ENCODE results near the gene FAM199X. TPM values are rescaled to one million over a fixed set of nuclear protein-coding genes. Genes with fewer than 3 reads are reported as not detected.
A peak's percentile ranks its signal among the peaks of the same experiment; 100 is the strongest.

Gene FAM199X
- total RNA-seq, 1 donor from 2014 or later, result 16.0 TPM

DNA sequence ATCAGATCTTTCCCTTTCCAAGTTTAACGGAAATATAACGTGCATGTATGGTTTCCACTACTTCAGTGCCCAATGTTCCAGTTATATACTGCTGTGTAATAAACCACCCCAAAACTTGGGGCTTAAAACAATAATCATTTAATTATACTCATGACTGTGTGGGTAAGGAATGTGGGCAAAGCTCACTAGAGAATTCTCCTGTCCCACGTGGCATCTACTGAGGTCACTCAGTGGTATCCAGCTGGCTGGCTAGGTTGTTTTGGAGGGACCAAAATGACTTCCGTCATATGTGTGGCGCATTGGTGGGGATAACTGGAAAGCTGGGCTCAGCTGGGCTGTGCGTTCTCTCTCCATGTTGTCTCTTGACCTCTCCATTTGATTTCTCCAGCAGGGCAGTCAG lies 35.4 kb upstream of the FAM199X start:
- no peak for ATAC-seq
- intact Hi-C loops (cut with DNase I), result no loop called here
- TF ChIP-seq, protein P1, sequence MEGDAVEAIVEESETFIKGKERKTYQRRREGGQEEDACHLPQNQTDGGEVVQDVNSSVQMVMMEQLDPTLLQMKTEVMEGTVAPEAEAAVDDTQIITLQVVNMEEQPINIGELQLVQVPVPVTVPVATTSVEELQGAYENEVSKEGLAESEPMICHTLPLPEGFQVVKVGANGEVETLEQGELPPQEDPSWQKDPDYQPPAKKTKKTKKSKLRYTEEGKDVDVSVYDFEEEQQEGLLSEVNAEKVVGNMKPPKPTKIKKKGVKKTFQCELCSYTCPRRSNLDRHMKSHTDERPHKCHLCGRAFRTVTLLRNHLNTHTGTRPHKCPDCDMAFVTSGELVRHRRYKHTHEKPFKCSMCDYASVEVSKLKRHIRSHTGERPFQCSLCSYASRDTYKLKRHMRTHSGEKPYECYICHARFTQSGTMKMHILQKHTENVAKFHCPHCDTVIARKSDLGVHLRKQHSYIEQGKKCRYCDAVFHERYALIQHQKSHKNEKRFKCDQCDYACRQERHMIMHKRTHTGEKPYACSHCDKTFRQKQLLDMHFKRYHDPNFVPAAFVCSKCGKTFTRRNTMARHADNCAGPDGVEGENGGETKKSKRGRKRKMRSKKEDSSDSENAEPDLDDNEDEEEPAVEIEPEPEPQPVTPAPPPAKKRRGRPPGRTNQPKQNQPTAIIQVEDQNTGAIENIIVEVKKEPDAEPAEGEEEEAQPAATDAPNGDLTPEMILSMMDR (IDR thresholded peaks at IDR 0.05), result no peak
- no peak overlapping the region for H3K27ac ChIP-seq
- H3K9me3 ChIP-seq, result no peaks in the 10 kb centered on the region
- H3K36me3 ChIP-seq, result no peaks in the 10 kb centered on the region
- H3K4me3 ChIP-seq, result no peak overlapping the region
- DNase-seq, result no peak
- no peaks in the 10 kb centered on the region for H3K4me1 ChIP-seq
- H3K27me3 ChIP-seq, result no peaks in the 10 kb centered on the region

DNA sequence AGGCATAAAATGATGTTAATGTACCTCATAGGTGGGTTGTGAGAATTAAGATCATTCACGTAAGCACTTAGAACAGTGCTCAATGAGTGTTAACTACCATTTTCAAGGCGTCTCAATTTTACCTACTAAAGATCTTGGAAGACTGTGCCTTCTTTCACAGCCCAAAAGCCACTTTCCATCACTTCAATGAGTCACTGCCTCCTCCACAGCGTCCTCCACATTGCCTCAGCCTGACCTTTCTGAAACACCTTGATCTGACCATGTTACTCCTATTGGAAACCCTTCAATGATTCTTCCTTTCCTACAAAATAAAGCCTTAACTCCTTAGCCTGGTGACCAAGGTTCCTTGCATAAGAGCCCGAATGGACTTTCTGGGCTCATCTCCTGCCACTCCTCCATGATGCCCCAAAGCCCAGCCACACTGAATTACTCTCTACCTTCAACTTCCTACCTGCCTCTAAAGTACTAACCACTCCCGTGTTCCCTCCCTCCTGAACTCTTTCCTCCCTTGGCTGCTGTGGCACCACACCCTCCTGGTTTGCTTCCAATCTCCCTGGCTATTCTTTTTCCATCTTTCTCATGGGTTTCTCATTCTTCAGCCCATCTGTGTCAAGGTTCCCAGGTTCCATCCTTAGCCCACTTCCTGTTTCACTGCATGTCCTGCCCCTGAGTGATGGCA lies 31.5 kb upstream of the FAM199X start:
- TF ChIP-seq, protein P1 (IDR thresholded peaks at IDR 0.05), result no peak
- Histone ChIP-seq H3K36me3 (no peaks in the 10 kb centered on the region), H3K4me3 (no peak overlapping the region), H3K9me3 (no peaks in the 10 kb centered on the region), H3K27ac (no peak overlapping the region), H3K4me1 (no peaks in the 10 kb centered on the region), H3K27me3 (no peaks in the 10 kb centered on the region)
- intact Hi-C loops (cut with DNase I), result no loop called here
- DNase-seq (no peak), ATAC-seq (no peak)

DNA sequence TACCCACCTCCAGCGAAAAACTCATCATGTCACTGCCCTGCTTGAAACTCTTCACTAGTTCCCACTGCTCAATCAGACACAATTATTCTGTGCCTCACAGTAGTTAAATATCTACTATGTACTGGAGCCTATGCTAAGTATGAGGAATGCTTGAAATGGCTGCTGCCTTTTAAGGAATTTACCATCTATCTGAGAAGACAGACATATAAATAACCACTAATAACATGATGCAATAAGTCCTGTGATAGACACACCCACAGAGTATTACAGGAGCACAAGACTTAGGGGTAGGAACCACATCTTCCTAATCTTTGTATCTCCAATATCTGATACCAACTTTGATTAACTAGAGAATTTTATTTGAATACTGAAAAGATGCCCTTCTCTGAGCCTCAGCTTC lies 30.6 kb upstream of the FAM199X start:
- DNase-seq, result no peak
- Histone ChIP-seq H3K27me3 (no peaks in the 10 kb centered on the region), H3K9me3 (no peaks in the 10 kb centered on the region), H3K4me1 (no peaks in the 10 kb centered on the region), H3K27ac (no peak overlapping the region), H3K36me3 (no peaks in the 10 kb centered on the region), H3K4me3 (peak overlapping the region; percentile 31)
- intact Hi-C loops (cut with DNase I), result no loop called here
- no peak for ATAC-seq
- TF ChIP-seq, protein P1 (IDR thresholded peaks at IDR 0.05), result no peak

DNA sequence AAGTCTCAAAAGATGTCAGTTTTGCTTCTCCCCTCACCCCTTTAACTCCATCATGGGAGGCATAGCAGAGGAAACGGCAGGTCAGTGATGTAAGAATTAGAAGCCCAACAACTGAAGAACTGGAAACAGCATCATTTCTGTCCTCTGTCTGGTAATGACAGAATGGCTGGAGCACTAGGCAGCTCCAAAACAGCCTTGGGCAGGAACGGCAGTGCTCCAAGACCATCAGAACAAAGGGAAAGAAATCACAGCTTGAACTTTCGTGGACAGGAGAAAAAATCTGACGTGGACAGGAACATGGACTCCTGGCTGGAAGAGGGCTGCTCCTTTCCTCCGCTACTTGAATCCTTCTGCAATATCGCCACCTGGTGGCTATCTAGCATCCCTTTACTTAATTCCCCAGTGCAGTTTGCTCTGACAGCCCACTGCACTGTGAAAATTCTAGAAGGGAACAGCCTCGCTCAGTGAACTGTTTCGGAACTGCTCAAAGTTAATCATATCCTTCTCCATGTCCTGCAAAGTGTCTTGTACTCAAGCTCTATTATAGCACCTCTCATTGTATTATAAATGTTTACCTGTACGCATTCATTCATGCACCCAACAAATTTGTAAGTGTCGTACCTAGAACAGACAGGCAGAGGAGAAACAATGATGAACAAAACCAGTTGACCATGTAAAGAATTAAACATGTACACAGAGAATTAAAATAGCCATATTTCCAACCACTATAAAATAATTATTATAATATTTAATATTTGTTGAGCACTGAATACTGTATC lies 29.8 kb upstream of the FAM199X start:
- Histone ChIP-seq H3K27ac (peak overlapping the region; percentile 30), H3K27me3 (no peaks in the 10 kb centered on the region), H3K9me3 (no peaks in the 10 kb centered on the region), H3K4me1 (no peaks in the 10 kb centered on the region), H3K36me3 (no peaks in the 10 kb centered on the region), H3K4me3 (peak overlapping the region; percentile 31)
- DNase-seq (no peak), ATAC-seq (peak; percentile 94)
- TF ChIP-seq, protein P1 (IDR thresholded peaks at IDR 0.05), result peak; percentile 68
- intact Hi-C loops (cut with DNase I), result no loop called here

DNA sequence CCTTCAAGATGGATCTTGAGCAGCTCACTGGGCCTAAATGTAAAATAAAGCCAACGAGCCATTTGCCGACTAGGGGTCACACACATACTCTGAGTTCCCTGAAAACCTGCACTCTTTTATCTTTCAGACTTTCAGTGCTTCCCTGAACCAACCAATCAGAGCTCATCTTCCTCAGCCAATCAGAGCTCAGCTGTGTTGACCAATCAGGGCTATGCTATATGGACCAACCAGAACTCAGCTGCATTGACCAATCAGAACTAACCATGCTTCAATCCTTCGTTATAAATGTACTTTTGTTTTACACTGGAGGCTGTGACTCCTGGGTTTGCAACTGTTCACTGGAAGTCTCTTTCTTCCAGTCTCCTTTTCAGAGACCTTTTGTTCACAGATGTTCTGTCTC lies 28.8 kb upstream of the FAM199X start:
- no peaks in the 10 kb centered on the region for H3K4me1 ChIP-seq
- TF ChIP-seq, protein P1 (IDR thresholded peaks at IDR 0.05), result no peak
- H3K36me3 ChIP-seq, result no peaks in the 10 kb centered on the region
- DNase-seq (no peak), ATAC-seq (no peak)
- H3K27me3 ChIP-seq, result no peaks in the 10 kb centered on the region
- no peaks in the 10 kb centered on the region for H3K9me3 ChIP-seq
- H3K27ac ChIP-seq, result no peak overlapping the region
- intact Hi-C loops (cut with DNase I), result no loop called here
- H3K4me3 ChIP-seq, result no peak overlapping the region

All from upper lobe of right lung (tissue), 1 donor.